PC-9 (cell line): ENCODE measurements around the gene MYBBP1A.

Experiments
- CTCF ChIP-seq: fragments of 200-600 bp; sonication (generic); conservative IDR thresholded peaks from 2 replicates; pipeline ENCODE4 v1.6.1; 2017; ENCODE audit warnings: mixed run types, antibody characterized with exemption, mild to moderate bottlenecking, moderate library complexity
- EZH2 ChIP-seq: fragments of 200-600 bp; sonication (generic); IDR thresholded peaks from 2 replicates; pipeline ENCODE4 v1.8.0; 2017; ENCODE audit warnings: antibody characterized with exemption, low read depth

DNA sequence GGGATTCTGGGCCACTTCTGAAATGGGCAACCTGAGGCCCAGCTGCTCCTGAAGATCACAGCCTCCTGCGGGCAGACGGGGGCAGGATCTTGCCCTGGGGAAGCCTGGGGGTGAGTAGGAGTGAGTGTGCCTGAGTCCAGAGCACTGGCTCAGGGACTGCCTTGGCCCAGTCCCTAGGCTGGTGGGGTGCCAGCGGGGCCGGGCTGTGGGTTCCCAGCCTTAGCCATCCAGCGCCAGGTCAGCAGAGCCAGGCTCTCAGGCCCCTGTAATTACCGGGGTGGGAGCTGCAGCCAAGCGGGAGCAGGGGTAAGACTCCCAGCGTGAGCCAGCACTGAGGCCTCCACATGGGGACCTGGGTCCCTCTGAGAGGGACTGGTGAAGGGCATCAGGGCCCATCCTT is 48.3 kb downstream of the MYBBP1A start:
- no peak for TF ChIP-seq CTCF
- TF ChIP-seq EZH2 = no peak
